ENCODE results near the gene FCHSD2. TPM values are rescaled to one million over a fixed set of nuclear protein-coding genes. Genes with fewer than 3 reads are reported as not detected.
A peak's percentile ranks its signal among the peaks of the same experiment; 100 is the strongest.

The FCHSD2 gene
- total and polyA plus RNA-seq, 2 of the 8 experiments (the other 6 are each of a cell fraction or from before 2014, with no cell fraction given): 4.1 to 7.8 TPM

DNA sequence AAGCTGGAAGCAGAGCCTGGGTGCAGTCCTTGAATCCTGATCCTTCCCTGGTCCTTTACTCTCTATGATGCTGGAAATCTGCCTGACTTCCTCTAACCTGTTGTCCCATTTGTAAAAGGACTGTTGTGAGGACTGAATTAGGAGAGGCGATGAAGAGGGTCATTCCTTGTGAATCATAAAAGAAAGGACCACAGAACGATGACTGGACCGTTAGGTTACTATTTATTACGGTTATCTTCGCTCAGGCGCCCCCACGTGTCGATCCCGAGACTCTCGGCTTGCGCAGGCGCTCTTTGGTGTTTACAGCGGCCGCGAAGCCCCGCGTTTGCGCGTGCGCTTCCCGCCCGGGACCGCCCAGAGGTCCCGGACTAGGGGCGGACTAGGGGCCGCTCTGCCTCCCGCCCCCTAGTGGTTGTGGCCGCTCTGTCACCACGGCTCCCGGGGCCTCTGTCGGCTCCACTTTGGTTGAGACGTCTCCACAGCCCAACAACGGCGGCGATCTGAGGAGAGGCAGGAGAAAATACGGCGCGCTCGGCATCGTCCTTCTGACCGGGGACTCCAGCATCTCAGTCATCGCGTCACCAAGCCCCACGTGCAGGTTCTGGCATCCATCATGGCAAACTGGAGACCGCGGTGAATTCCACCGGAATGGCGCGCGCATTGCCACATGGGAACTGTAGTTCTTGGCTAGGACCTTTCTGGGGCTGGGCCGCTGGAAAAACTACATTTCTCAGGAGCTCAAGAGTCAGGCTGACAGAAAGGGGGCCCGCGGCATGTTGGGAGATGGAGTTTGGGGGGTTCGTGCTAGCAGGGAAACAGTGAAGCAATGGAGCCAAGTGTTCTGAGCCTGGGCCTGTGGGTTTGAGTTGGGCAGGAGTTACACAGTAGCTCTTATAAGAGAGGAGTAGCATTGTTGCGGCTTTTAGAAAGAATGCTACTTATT is 348.4 kb downstream of the FCHSD2 start, which contains the start of gene STARD10:
STARD10 (minus strand) TSS at position 623 of the 943 bp plus-strand sequence. CDS start 12,866 bp downstream, outside the sequence.
- H3K27ac ChIP-seq (ENCODE audit: low read depth, low read length): peak within 1 kb of the TSS; percentile 74; the same call in 1 of the 2 replicates
- 3% methylated on average over 43 of the region's 55 CpGs; no CpG with 5 or more reads in 1 of the 2 experiments for WGBS, 2 experiments (ENCODE audit: extremely low coverage in 1 of 2, insufficient coverage in 1 of 2, insufficient read length in 1 of 2, insufficient replicate concordance in 2 of 2, low coverage in 1 of 2, low lambda C conversion rate in 2 of 2, missing lambda C conversion rate in 1 of 2)
- TF ChIP-seq ATF3 (IDR thresholded peaks at IDR 0.05; ENCODE audit: insufficient read depth, low read depth, low read length) (peak; percentile 25; the same call in 1 of the 2 replicates), CTBP2 (IDR thresholded peaks at IDR 0.05; ENCODE audit: borderline replicate concordance, insufficient read depth, insufficient read length, low read length) (peak; percentile 30), JUND (IDR thresholded peaks at IDR 0.05; ENCODE audit: low read length) (peak; percentile 39; the same call in 1 of the 2 replicates), RBBP5 (IDR thresholded peaks at IDR 0.05; ENCODE audit: borderline replicate concordance, low read depth, low read length) (no peak), RAD21 (IDR thresholded peaks at IDR 0.05 in 1 of 2, conservative IDR thresholded peaks at IDR 0.05 in 1 of 2; ENCODE audit: low read depth in 2 of 2, low read length in 2 of 2) (peak; percentile 51 to 60; a peak in 3 of 4 replicates), SAP30 (IDR thresholded peaks at IDR 0.05; ENCODE audit: insufficient read depth, insufficient replicate concordance, low read length) (no peak), HDAC6 (IDR thresholded peaks at IDR 0.05; ENCODE audit: low read depth, low read length) (no peak), CHD2 (IDR thresholded peaks at IDR 0.05; ENCODE audit: low read length) (0 out of 2 replicates have a peak, but pooled peaks have one; percentile 39), SIX5 (IDR thresholded peaks at IDR 0.05; ENCODE audit: low read depth, low read length) (peak; percentile 92)

More for the DNA sequence above, 348.4 kb downstream of the FCHSD2 start, which contains the start of gene STARD10:
- no peak within 1 kb of the TSS for H2BK20ac ChIP-seq (ENCODE audit: low read length)
- H3K9ac ChIP-seq (replicated peaks in 1 of 4; ENCODE audit: extremely low read depth in 1 of 4, low read depth in 3 of 4, low read length in 3 of 4): peak within 1 kb of the TSS; percentile 53 to 76 (median 64)
- H2BK120ac ChIP-seq (replicated peaks; ENCODE audit: low read depth, low read length): no peak within 1 kb of the TSS
- peak within 1 kb of the TSS; percentile 46 for H4K91ac ChIP-seq (replicated peaks; ENCODE audit: insufficient read length, low read length)
- peak within 1 kb of the TSS; percentile 7 to 63 for H3K4me2 ChIP-seq (ENCODE audit: insufficient read depth in 1 of 2, low read depth in 2 of 2, low read length in 2 of 2)
- H3K14ac ChIP-seq (ENCODE audit: insufficient read length): no peak within 1 kb of the TSS
- no peaks in the 10 kb centered on the region for H3K23me2 ChIP-seq (ENCODE audit: low read depth, low read length)
- H4K8ac ChIP-seq (ENCODE audit: extremely low read depth, insufficient read depth, low read length): peak within 1 kb of the TSS; percentile 91; the same call in 1 of the 2 replicates
- H3K79me1 ChIP-seq (ENCODE audit: low read depth, low read length): no peaks in the 10 kb centered on the region
- H3K56ac ChIP-seq (replicated peaks; ENCODE audit: insufficient read length, low read depth, low read length): peak within 1 kb of the TSS; percentile 71
- no peaks in the 10 kb centered on the region for H4K20me1 ChIP-seq (replicated peaks in 1 of 2; ENCODE audit: control insufficient read depth in 1 of 2, insufficient read depth in 2 of 2, low read length in 2 of 2)
- H2BK15ac ChIP-seq (ENCODE audit: low read length): peak within 1 kb of the TSS; percentile 62
- ChIA-PET CTCF (ENCODE audit: partially characterized antibody) (interaction anchor here (0.5 to 4.8 kb wide), 48 partner anchors 7 to 443 kb away, joined by 3 to 105 read pairs (median 5); partner anchors contain the start of gene ARAP1), POLR2A (ENCODE audit: partially characterized antibody) (interaction anchor here (0.7 to 2.1 kb wide), 10 partner anchors 11 to 69 kb away, joined by 3 to 8 read pairs (median 4); no protein-coding TSS in a partner anchor)
- no peaks in the 10 kb centered on the region for H3K9me3 ChIP-seq (ENCODE audit: insufficient read depth in 2 of 2, low read depth in 1 of 2, low read length in 1 of 2)
- FAIRE-seq: peak; percentile 73
- H4K5ac ChIP-seq (ENCODE audit: insufficient read length, low read depth, low read length): peak within 1 kb of the TSS; percentile 88
- no peak within 1 kb of the TSS for H3K4ac ChIP-seq (replicated peaks; ENCODE audit: insufficient read length, low read depth, low read length)
- no peak within 1 kb of the TSS for H2AK5ac ChIP-seq (ENCODE audit: low read depth, low read length)
- H3K79me2 ChIP-seq (ENCODE audit: control insufficient read depth in 1 of 2, insufficient read depth in 2 of 2, low read length in 2 of 2): no peaks in the 10 kb centered on the region
- peak within 1 kb of the TSS; percentile 79 for H3K18ac ChIP-seq (ENCODE audit: extremely low read depth, low read length)
- peaks cover 0 to 13% (median 7%) of the 10 kb centered on the region in 4 experiments; a peak in 4 of 7 replicates for H3K4me1 ChIP-seq (replicated peaks in 1 of 4; ENCODE audit: control insufficient read depth in 3 of 4, insufficient read depth in 4 of 4, low read length in 3 of 4)
- H2AFZ ChIP-seq (ENCODE audit: low read length): peak within 1 kb of the TSS; percentile 98; the same call in 1 of the 2 replicates
- peak within 1 kb of the TSS; percentile 89; the same call in 1 of the 2 replicates for H2BK5ac ChIP-seq (ENCODE audit: low read depth, low read length)
- H2BK12ac ChIP-seq (ENCODE audit: low read depth, low read length): no peak within 1 kb of the TSS; the same call in 1 of the 2 replicates
- DNase-seq (ENCODE audit: low read depth in 1 of 2, low spot score in 2 of 2): peak; percentile 83 to 93
- no peak within 1 kb of the TSS for H3K23ac ChIP-seq (ENCODE audit: insufficient read length)
- H3K27me3 ChIP-seq (replicated peaks in 1 of 4; ENCODE audit: control insufficient read depth in 3 of 4, extremely low read depth in 1 of 4, insufficient read depth in 3 of 4, low read length in 3 of 4): no peaks in the 10 kb centered on the region
- no peaks in the 10 kb centered on the region for H3K36me3 ChIP-seq (ENCODE audit: control insufficient read depth in 2 of 4, insufficient read depth in 4 of 4, low read length in 3 of 4)
- H3K4me3 ChIP-seq (ENCODE audit: extremely low read depth in 1 of 4, insufficient read depth in 2 of 4, low read depth in 3 of 4, low read length in 4 of 4): peak within 1 kb of the TSS; percentile 46 to 93 (median 88)
